ENCODE data around the gene ZKSCAN8. TPM values are rescaled to one million over a fixed set of nuclear protein-coding genes. Genes with fewer than 3 reads are reported as not detected.
A peak's percentile ranks its signal among the peaks of the same experiment; 100 is the strongest.

ZKSCAN8 gene
- total RNA-seq, 1 donor from 2014 or later, result 14.5 TPM

DNA sequence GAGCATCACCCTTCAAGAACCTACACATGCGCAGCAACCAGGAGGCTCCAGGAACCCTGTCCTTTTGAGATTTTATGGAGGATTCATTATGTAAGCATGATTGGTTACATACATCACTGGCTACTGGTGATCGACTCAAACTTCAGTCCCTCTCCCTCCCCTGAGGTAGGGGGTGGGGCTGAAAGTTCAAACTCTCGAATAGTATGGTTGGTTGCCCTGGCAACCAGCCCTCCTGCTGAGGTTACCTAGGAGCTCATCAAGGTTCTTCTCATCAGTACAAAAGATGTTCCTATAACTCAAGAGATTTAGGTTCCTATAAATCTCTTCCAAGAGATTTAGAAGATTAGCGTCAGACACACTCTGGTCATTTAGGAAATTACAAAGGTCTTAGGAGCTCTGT is 61.5 kb downstream of the ZKSCAN8 start:
- H3K4me3 ChIP-seq, result no peak overlapping the region
- H3K9me3 ChIP-seq, result no peaks in the 10 kb centered on the region
- peaks cover 14% of the 10 kb centered on the region for H3K4me1 ChIP-seq
- no peak overlapping the region for H3K27ac ChIP-seq
- H3K27me3 ChIP-seq, result no peaks in the 10 kb centered on the region
- DNase-seq (ENCODE audit: extremely low spot score in 2 of 2), result no peak
- intact Hi-C loops (cut with DNase I), result no loop called here
- TF ChIP-seq POLR2A (IDR thresholded peaks at IDR 0.05) (no peak), CTCF (IDR thresholded peaks at IDR 0.05) (no peak), POLR2AphosphoS5 (IDR thresholded peaks at IDR 0.05; ENCODE audit: insufficient read depth in 1 of 2, low read depth in 1 of 2) (no peak)
- no peaks in the 10 kb centered on the region for H3K36me3 ChIP-seq

DNA sequence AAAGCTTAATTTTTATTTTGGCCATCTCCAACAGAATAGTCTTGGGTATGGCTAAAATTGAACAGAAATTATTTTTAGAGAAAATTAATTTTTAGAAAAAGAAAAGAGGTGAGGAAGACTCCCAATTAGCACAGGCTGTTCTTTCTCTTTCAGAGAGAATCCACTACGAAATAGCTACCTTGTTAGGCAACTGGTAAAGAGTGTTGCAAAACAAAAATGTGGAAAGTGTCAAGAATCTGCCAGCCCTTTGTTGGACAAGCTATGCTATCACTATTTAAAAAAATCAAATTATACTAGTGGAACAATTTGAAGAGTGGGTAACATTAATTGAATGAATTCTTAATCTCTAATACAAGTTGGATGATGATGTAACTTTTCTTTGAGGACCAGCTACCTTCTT is 64.2 kb downstream of the ZKSCAN8 start:
- intact Hi-C loops (cut with DNase I), result no loop called here

GRCh38 chr6:28206527-28206926 is 64.8 kb downstream of the ZKSCAN8 start:
- Histone ChIP-seq H3K4me1 (peaks cover 15% of the 10 kb centered on the region), H3K36me3 (no peaks in the 10 kb centered on the region), H3K27me3 (no peaks in the 10 kb centered on the region), H3K27ac (no peak overlapping the region), H3K9me3 (no peaks in the 10 kb centered on the region), H3K4me3 (no peak overlapping the region)
- DNase-seq (ENCODE audit: extremely low spot score in 2 of 2), result no peak
- TF ChIP-seq POLR2AphosphoS5 (IDR thresholded peaks at IDR 0.05; ENCODE audit: insufficient read depth in 1 of 2, low read depth in 1 of 2) (no peak), CTCF (IDR thresholded peaks at IDR 0.05) (no peak), POLR2A (IDR thresholded peaks at IDR 0.05) (no peak)
- intact Hi-C loops (cut with DNase I), result no loop called here

More for the DNA sequence above, 64.2 kb downstream of the ZKSCAN8 start:
- no peak overlapping the region for H3K4me3 ChIP-seq
- TF ChIP-seq CTCF (IDR thresholded peaks at IDR 0.05) (no peak), POLR2A (IDR thresholded peaks at IDR 0.05) (no peak), POLR2AphosphoS5 (IDR thresholded peaks at IDR 0.05; ENCODE audit: insufficient read depth in 1 of 2, low read depth in 1 of 2) (no peak)
- DNase-seq (ENCODE audit: extremely low spot score in 2 of 2), result no peak
- no peaks in the 10 kb centered on the region for H3K9me3 ChIP-seq
- peaks cover 15% of the 10 kb centered on the region for H3K4me1 ChIP-seq
- no peaks in the 10 kb centered on the region for H3K36me3 ChIP-seq
- no peak overlapping the region for H3K27ac ChIP-seq
- no peaks in the 10 kb centered on the region for H3K27me3 ChIP-seq

DNA sequence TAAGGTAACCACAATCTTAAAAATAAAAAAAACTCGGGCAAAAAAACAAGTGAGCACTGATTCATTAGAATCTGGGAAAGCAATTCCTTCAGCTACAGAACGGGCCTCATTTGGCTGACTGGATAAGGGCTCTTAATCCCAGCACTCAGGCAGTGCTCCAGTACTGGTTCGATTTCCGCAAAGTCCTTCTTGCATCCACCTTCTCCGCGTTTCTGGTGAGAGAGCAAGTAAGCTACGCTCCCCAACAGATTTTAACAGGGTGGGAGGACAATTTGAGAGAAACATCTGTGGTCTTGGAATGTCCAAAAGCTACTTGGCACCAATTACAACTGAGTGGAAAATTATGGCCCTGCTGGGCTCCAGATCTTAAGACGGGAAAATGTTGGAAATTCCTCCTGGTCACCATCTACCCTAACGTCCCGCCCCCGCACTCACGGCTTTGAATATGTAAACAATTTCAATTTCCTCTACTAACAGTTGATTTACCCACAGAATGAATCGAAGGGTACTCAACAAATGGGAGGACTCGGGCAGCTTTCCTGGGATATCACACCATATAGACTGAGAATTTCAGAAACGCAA is 65.3 kb downstream of the ZKSCAN8 start:
- Histone ChIP-seq H3K27ac (no peak overlapping the region), H3K9me3 (no peaks in the 10 kb centered on the region), H3K36me3 (no peaks in the 10 kb centered on the region), H3K27me3 (no peaks in the 10 kb centered on the region), H3K4me3 (peak overlapping the region; percentile 10 to 25), H3K4me1 (peaks cover 15% of the 10 kb centered on the region)
- no peak for DNase-seq (ENCODE audit: extremely low spot score in 2 of 2)
- intact Hi-C loops (cut with DNase I), result no loop called here
- TF ChIP-seq POLR2A (IDR thresholded peaks at IDR 0.05), result no peak
- no peak for TF ChIP-seq CTCF (IDR thresholded peaks at IDR 0.05)
- no peak for TF ChIP-seq POLR2AphosphoS5 (IDR thresholded peaks at IDR 0.05; ENCODE audit: insufficient read depth in 1 of 2, low read depth in 1 of 2)

- no peak overlapping the region for H3K27ac ChIP-seq
- H3K36me3 ChIP-seq, result no peaks in the 10 kb centered on the region
- H3K4me1 ChIP-seq, result peaks cover 15% of the 10 kb centered on the region
- no peaks in the 10 kb centered on the region for H3K27me3 ChIP-seq
- peak overlapping the region; percentile 10 to 25 for H3K4me3 ChIP-seq
- TF ChIP-seq POLR2A (IDR thresholded peaks at IDR 0.05), result no peak
- TF ChIP-seq CTCF (IDR thresholded peaks at IDR 0.05), result no peak
- TF ChIP-seq POLR2AphosphoS5 (IDR thresholded peaks at IDR 0.05; ENCODE audit: insufficient read depth in 1 of 2, low read depth in 1 of 2), result no peak
- H3K9me3 ChIP-seq, result no peaks in the 10 kb centered on the region
- intact Hi-C loops (cut with DNase I), result no loop called here
- DNase-seq (ENCODE audit: extremely low spot score in 2 of 2), result no peak
Observed at GRCh38 chr6:28207510-28208110, 65.9 kb downstream of the ZKSCAN8 start.
